Osteoblast (primary cell): ENCODE data around the gene THEM5. TPM values are rescaled to one million over a fixed set of nuclear protein-coding genes. Genes with fewer than 3 reads are reported as not detected.
A peak's percentile ranks its signal among the peaks of the same experiment; 100 is the strongest.

ENCODE experiments used
- DNase-seq: peaks from one replicate; pipeline ENCODE4 v3.0.0; 2011; ENCODE audit warnings: low spot score, mixed read lengths; ENCODE audit not compliant: insufficient read length; ENCODE audit errors: missing footprints
- H2AFZ ChIP-seq: 2 replicates; pipeline ENCODE4 v1.6.0; 2011; ENCODE audit warnings: mild to moderate bottlenecking, low read length
- H3K27ac ChIP-seq: 2 replicates; pipeline ENCODE4 v1.5.1; 2011; ENCODE audit warnings: mild to moderate bottlenecking, low read depth, low read length, moderate library complexity
- H3K27me3 ChIP-seq: 2 replicates; pipeline ENCODE4 v1.6.0; 2012; ENCODE audit warnings: mild to moderate bottlenecking, control low read depth, inconsistent platforms, low read length, moderate library complexity; ENCODE audit not compliant: insufficient read depth
- H3K36me3 ChIP-seq: 2 replicates; pipeline ENCODE4 v1.5.1; 2011; ENCODE audit warnings: mild to moderate bottlenecking, low read length, control low read depth, moderate library complexity; ENCODE audit not compliant: insufficient read depth
- H3K4me1 ChIP-seq: 2 replicates; pipeline ENCODE4 v1.5.1; 2011; ENCODE audit warnings: mild to moderate bottlenecking, low read length, control low read depth, moderate library complexity; ENCODE audit not compliant: insufficient read depth
- H3K4me2 ChIP-seq: 2 replicates; pipeline ENCODE4 v1.6.0; 2011; ENCODE audit warnings: mild to moderate bottlenecking, low read length; ENCODE audit not compliant: insufficient read depth
- H3K4me3 ChIP-seq: fragments of 200-600 bp; sonication (generic); 3 replicates; pipeline ENCODE4 v1.5.1; 2012; ENCODE audit warnings: mild to moderate bottlenecking, low read length, inconsistent platforms; ENCODE audit not compliant: insufficient read depth
- H3K79me2 ChIP-seq: 2 replicates; pipeline ENCODE4 v1.6.0; 2012; ENCODE audit warnings: mild to moderate bottlenecking, low read length, control low read depth, inconsistent platforms; ENCODE audit not compliant: insufficient read depth
- H3K9me3 ChIP-seq: 2 replicates; pipeline ENCODE4 v1.5.1; 2011; ENCODE audit warnings: low read depth, low read length, control low read depth
- H4K20me1 ChIP-seq: 2 replicates; pipeline ENCODE4 v1.6.0; 2012; ENCODE audit warnings: mild to moderate bottlenecking, low read length, control low read depth; ENCODE audit not compliant: insufficient read depth
- total RNA-seq: library from RNA; depleted of rRNA; stranded (reverse); fragments of >200 nt; gene quantifications from 2 replicates; pipeline ENCODE4 v1.2.3, GENCODE V29; 2012
- TF ChIP-seq, protein P1 (sequence below): IDR thresholded peaks from 2 replicates; pipeline ENCODE4 v1.5.1; 2011; ENCODE audit warnings: mild to moderate bottlenecking, low read depth, low read length, moderate library complexity; ENCODE audit errors: extremely low read depth

The THEM5 gene
- total RNA-seq, 1 donor: not detected

DNA sequence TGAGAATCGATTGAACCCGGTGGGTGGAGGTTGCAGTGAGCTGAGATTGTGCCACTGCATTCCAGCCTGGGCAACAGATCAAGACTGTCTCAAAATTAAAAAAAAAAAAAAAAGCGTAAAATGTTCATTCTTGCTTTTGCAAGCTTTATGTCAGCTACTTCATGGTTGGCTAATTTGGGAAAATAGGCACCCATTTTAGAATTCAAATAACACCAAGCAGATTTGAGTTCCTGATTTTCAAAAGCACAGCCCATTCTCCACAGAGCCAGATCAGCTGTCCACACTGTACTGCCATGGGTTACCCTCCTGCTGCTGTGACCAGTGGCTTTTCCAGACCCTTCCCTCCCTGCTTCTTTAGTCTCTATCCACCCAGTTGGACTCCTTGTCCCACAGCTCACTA is 4.4 kb downstream of the THEM5 start:
- TF ChIP-seq, protein P1, sequence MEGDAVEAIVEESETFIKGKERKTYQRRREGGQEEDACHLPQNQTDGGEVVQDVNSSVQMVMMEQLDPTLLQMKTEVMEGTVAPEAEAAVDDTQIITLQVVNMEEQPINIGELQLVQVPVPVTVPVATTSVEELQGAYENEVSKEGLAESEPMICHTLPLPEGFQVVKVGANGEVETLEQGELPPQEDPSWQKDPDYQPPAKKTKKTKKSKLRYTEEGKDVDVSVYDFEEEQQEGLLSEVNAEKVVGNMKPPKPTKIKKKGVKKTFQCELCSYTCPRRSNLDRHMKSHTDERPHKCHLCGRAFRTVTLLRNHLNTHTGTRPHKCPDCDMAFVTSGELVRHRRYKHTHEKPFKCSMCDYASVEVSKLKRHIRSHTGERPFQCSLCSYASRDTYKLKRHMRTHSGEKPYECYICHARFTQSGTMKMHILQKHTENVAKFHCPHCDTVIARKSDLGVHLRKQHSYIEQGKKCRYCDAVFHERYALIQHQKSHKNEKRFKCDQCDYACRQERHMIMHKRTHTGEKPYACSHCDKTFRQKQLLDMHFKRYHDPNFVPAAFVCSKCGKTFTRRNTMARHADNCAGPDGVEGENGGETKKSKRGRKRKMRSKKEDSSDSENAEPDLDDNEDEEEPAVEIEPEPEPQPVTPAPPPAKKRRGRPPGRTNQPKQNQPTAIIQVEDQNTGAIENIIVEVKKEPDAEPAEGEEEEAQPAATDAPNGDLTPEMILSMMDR: no peak

DNA sequence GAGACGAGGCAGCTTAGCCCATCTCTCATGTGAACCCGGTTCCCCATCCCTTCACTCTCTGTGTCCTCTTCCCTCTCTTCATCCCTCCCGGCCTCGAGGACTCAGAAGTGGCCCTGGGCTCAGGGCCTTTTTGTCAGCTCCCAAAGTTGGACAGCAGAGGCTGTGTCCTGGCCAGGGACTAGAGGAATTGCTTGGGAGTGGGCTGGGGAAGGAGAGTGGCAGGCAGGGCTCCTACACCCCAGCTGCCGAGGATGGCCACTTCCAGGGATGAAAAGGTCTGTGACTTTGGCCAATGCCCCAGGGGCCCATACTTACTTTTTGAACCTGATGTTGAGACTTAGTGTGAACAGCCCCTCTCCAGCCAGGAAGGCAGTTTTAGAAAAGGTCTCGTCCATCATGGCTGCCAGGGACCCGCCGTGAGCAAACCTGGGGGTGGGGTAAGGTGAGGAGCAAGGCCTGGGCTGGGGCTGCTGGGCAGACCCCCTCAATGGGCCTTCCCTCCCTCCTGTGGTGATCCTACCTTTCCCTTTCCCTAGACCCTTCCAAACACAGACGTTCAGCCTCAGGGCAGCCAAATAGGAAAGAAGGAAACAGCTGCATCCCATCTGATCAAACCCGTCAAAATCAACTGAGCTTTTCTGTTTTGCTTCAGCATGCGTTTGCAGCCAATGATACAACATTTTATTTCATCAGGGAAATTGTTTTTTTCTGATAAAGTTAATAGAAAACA is 5.5 kb downstream of the THEM5 start:
- peak; percentile 70 for DNase-seq
- Histone ChIP-seq H2AFZ (no peak overlapping the region), H3K36me3 (no peaks in the 10 kb centered on the region), H3K4me3 (no peak overlapping the region), H3K27ac (no peak overlapping the region), H3K4me1 (peaks cover 9% of the 10 kb centered on the region), H3K79me2 (no peaks in the 10 kb centered on the region), H3K4me2 (no peak overlapping the region), H3K27me3 (peaks cover 49% of the 10 kb centered on the region), H4K20me1 (no peaks in the 10 kb centered on the region), H3K9me3 (no peaks in the 10 kb centered on the region)
- TF ChIP-seq, protein P1: no peak

More for the DNA sequence above, 4.4 kb downstream of the THEM5 start:
- H3K27ac ChIP-seq: no peak overlapping the region
- no peaks in the 10 kb centered on the region for H3K36me3 ChIP-seq
- H3K27me3 ChIP-seq: peaks cover 49% of the 10 kb centered on the region
- no peak for DNase-seq
- no peaks in the 10 kb centered on the region for H3K79me2 ChIP-seq
- H3K4me3 ChIP-seq: no peak overlapping the region
- peaks cover 9% of the 10 kb centered on the region for H3K4me1 ChIP-seq
- H2AFZ ChIP-seq: no peak overlapping the region
- no peaks in the 10 kb centered on the region for H4K20me1 ChIP-seq
- no peak overlapping the region for H3K4me2 ChIP-seq
- H3K9me3 ChIP-seq: no peaks in the 10 kb centered on the region

DNA sequence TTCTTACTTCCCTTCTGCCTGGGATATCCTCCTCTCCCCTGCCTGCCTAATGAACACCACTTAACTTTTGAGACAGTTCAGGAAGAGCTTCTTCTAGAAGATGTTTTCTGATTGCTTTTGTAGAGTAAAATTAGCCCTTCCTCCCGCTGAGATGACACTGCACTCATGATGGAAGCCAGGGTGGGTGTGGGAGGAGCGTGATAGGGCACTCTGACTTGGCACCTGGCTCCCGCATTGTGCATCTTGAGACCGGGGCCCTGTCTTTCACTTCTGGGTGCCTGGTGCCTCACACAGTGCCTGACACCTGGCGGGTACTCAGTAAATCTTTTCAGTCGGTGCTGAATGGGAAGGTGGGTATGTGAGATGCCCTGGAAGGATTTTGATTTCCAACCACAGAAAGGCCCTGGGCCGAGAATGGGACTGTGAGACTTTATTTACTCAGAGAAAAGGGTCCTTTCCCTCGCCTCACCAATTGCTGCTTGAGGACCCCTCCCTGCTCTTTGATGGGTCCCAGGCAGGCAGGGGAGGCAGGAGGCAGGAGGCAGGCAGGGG is 6.8 kb downstream of the THEM5 start:
- Histone ChIP-seq H3K4me2 (no peak overlapping the region), H4K20me1 (no peaks in the 10 kb centered on the region), H2AFZ (no peak overlapping the region), H3K4me3 (no peak overlapping the region), H3K27ac (no peak overlapping the region), H3K36me3 (no peaks in the 10 kb centered on the region), H3K9me3 (no peaks in the 10 kb centered on the region), H3K4me1 (peaks cover 9% of the 10 kb centered on the region), H3K79me2 (no peaks in the 10 kb centered on the region), H3K27me3 (peaks cover 39% of the 10 kb centered on the region)
- TF ChIP-seq, protein P1: no peak
- no peak for DNase-seq

DNA sequence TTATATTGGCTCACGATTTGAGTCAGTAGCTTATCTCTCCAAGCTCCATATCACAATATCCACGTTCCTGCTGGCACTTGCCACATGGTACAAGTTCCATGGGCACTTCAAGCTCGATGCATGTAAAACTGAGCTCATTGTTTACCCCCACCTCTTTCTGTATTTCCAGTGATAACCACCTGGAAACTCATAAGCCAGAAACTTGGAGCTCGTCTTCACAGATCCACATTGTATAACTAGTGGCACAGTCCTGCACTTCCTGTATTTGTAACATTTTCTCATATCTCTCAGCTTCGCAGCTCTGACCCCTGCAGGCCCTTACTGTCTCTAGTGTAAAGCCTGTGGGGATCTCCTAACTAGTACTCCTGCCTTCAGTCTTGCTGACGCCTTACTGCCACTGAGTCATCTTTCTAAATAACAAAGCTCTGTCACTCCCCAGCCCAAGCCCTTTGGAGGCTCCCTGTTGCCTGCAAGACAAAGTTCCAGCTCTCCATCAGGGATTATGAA is 7.4 kb downstream of the THEM5 start:
- peak; percentile 97 for DNase-seq
- no peaks in the 10 kb centered on the region for H4K20me1 ChIP-seq
- TF ChIP-seq, protein P1: peak; percentile 22
- no peaks in the 10 kb centered on the region for H3K9me3 ChIP-seq
- H3K4me2 ChIP-seq: no peak overlapping the region
- H3K4me1 ChIP-seq: peaks cover 13% of the 10 kb centered on the region
- no peaks in the 10 kb centered on the region for H3K36me3 ChIP-seq
- H3K27ac ChIP-seq: no peak overlapping the region
- H3K4me3 ChIP-seq: no peak overlapping the region
- peak overlapping the region; percentile 31 for H2AFZ ChIP-seq
- peaks cover 35% of the 10 kb centered on the region for H3K27me3 ChIP-seq
- H3K79me2 ChIP-seq: no peaks in the 10 kb centered on the region
